NCI-H2227 (cell line): ENCODE data around the gene MYNN.

Source experiments
- DNase-seq: peaks from one replicate; lab custom pipeline; 2025; ENCODE audit not compliant: unreplicated experiment; lab: John Stamatoyannopoulos, UW

MYNN gene

GRCh38 chr3:169825316-169825715 is 52.1 kb downstream of the MYNN start:
- DNase-seq = no peak

GRCh38 chr3:169827712-169828111 is 54.5 kb downstream of the MYNN start:
- DNase-seq = no peak

GRCh38 chr3:169835533-169835932 is 62.3 kb downstream of the MYNN start:
- DNase-seq = no peak

GRCh38 chr3:169836078-169836941 is 63.1 kb downstream of the MYNN start:
- DNase-seq = no peak

GRCh38 chr3:169836942-169837275 is 63.7 kb downstream of the MYNN start:
- DNase-seq = no peak

- DNase-seq = no peak
Measured at GRCh38 chr3:169838511-169839030, 65.4 kb downstream of the MYNN start.
